Left cardiac atrium (tissue), 4 donors: ENCODE measurements around the gene USP48. TPM values are rescaled to one million over a fixed set of nuclear protein-coding genes. Genes with fewer than 3 reads are reported as not detected.

Experiments used
- ATAC-seq, 2 donors: fragments of 200-7000 bp; cut with Tn5 transposase; one replicate each; pipeline ENCODE4 v1.9.1; 2020; ENCODE audit warnings: mild to moderate bottlenecking in 2 of 2, moderate library complexity in 2 of 2
- DNase-seq: peaks from one replicate; pipeline ENCODE4 v3.0.0-alpha.2; 2020
- intact Hi-C, 2 donors: fragments of 100-400 bp; cut with DNase I; formaldehyde crosslinking; loops; one replicate each; pipeline versions ENCODE4 v1.14.1 to v1.15.1; 2022 to 2023
- total RNA-seq, 2 donors: library from RNA; stranded (reverse); fragmentation: NEBNext Ultra II Directional; extraction: Animal tissue kit (Norgen Biotek cat#: 25700); gene quantifications; one replicate each; pipeline ENCODE4 v1.2.1, GENCODE V29; 2021
- donor health status: DM: no; HTN: yes; CAD: no.
- donor health status: DM: no; HTN: yes; CAD: no; lungs with severe emphysema.
- donor health status: DM: yes; HTN: yes; CAD: no.
- donor health status: Dilated cardiomyopathy.

USP48 gene
- total RNA-seq, 2 donors from 2014 or later = 41.1 to 41.3 TPM

GRCh38 chr1:21716169-21716568, 66.8 kb downstream of the USP48 start:
- intact Hi-C loops = no loop called here
- DNase-seq (no peak), ATAC-seq (no peak)

GRCh38 chr1:21707891-21708290, 75.1 kb downstream of the USP48 start:
- DNase-seq = no peak
- intact Hi-C loops = no loop called here
- no peak for ATAC-seq

- DNase-seq (no peak), ATAC-seq (no peak)
- intact Hi-C loops = no loop called here
These were observed 75.7 kb downstream of the USP48 start for GRCh38 chr1:21707086-21707840.

GRCh38 chr1:21706151-21706835, 76.7 kb downstream of the USP48 start:
- intact Hi-C loops = no loop called here

GRCh38 chr1:21705303-21705980, 77.5 kb downstream of the USP48 start:
- intact Hi-C loops = no loop called here

More at GRCh38 chr1:21706151-21706835, 76.7 kb downstream of the USP48 start:
- peak; percentile 25 to 70 for ATAC-seq
- no peak for DNase-seq

GRCh38 chr1:21704145-21704544, 78.8 kb downstream of the USP48 start:
- ATAC-seq (no peak), DNase-seq (no peak)
- intact Hi-C loops = no loop called here

More at GRCh38 chr1:21705303-21705980, 77.5 kb downstream of the USP48 start:
- ATAC-seq (no peak), DNase-seq (no peak)

- DNase-seq (no peak), ATAC-seq (no peak)
- intact Hi-C loops = no loop called here
These were observed 79.5 kb downstream of the USP48 start for GRCh38 chr1:21703318-21703963.

GRCh38 chr1:21702780-21703179, 80.2 kb downstream of the USP48 start:
- ATAC-seq = no peak
- DNase-seq = no peak
- intact Hi-C loops = no loop called here

- intact Hi-C loops = no loop called here
- no peak for DNase-seq
- ATAC-seq = no peak
These were observed 81.5 kb downstream of the USP48 start for GRCh38 chr1:21701401-21701800.

- intact Hi-C loops = no loop called here
- ATAC-seq = no peak
- no peak for DNase-seq
These were observed 82.9 kb downstream of the USP48 start for GRCh38 chr1:21700094-21700493.

- no peak for DNase-seq
- no peak for ATAC-seq
- intact Hi-C loops = no loop called here
These were observed 86.0 kb downstream of the USP48 start for GRCh38 chr1:21696931-21697330.

GRCh38 chr1:21693732-21694131, 89.2 kb downstream of the USP48 start:
- intact Hi-C loops = no loop called here
- ATAC-seq (no peak), DNase-seq (no peak)

- intact Hi-C loops = no loop called here
- no peak for ATAC-seq
- DNase-seq = no peak
These were observed 91.2 kb downstream of the USP48 start for GRCh38 chr1:21691739-21692138.

- ATAC-seq (no peak), DNase-seq (no peak)
- intact Hi-C loops = no loop called here
These were observed 93.1 kb downstream of the USP48 start for GRCh38 chr1:21689661-21690372.

GRCh38 chr1:21687081-21687529, 95.8 kb downstream of the USP48 start:
- no peak for ATAC-seq
- DNase-seq = no peak
- intact Hi-C loops = no loop called here

GRCh38 chr1:21685946-21686678, 96.8 kb downstream of the USP48 start:
- DNase-seq = no peak
- intact Hi-C loops = no loop called here
- no peak for ATAC-seq

- DNase-seq = no peak
- intact Hi-C loops = no loop called here
- no peak for ATAC-seq
These were observed 101.5 kb downstream of the USP48 start for GRCh38 chr1:21681426-21681825.

- ATAC-seq (peak in 1 of 2 donors; percentile 65), DNase-seq (no peak)
- intact Hi-C loops = no loop called here
These were observed 102.0 kb downstream of the USP48 start for GRCh38 chr1:21680918-21681317.
